Measurements from ENCODE around the gene FASTKD1.

- TF ChIP-seq CTCF (IDR thresholded peaks at IDR 0.05; ENCODE audit: extremely low read depth in 1 of 2, insufficient read depth in 1 of 2, low read depth in 1 of 2, low read length in 2 of 2) (no peak), EZH2 (IDR thresholded peaks at IDR 0.05; ENCODE audit: borderline replicate concordance, low read depth, low read length, severe bottlenecking) (no peak), POLR2A (IDR thresholded peaks at IDR 0.05; ENCODE audit: low read depth, low read length) (no peak), POLR2AphosphoS5 (IDR thresholded peaks at IDR 0.05; ENCODE audit: insufficient read depth, low read depth, low read length) (no peak), MYC (IDR thresholded peaks at IDR 0.05; ENCODE audit: low read depth, low read length) (no peak), GATA2 (IDR thresholded peaks at IDR 0.05; ENCODE audit: insufficient read depth, insufficient read length, low read depth, low read length) (no peak)
- TF ChIP-seq, protein P1, sequence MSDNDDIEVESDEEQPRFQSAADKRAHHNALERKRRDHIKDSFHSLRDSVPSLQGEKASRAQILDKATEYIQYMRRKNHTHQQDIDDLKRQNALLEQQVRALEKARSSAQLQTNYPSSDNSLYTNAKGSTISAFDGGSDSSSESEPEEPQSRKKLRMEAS (IDR thresholded peaks at IDR 0.05; ENCODE audit: insufficient read depth, insufficient read length), result no peak
Measured at GRCh38 chr2:169509298-169509885, 64.3 kb downstream of the FASTKD1 start, which contains the start of gene KLHL41.
